Measurements from ENCODE around the gene INO80D. TPM values are rescaled to one million over a fixed set of nuclear protein-coding genes. Genes with fewer than 3 reads are reported as not detected.
A peak's percentile ranks its signal among the peaks of the same experiment; 100 is the strongest.
"Not testable (repeated sequence)": the region's sequence is repeated elsewhere in the genome, so short reads cannot be mapped to it uniquely, and the experiment has no call there.

INO80D gene
- total RNA-seq, 2 donors from 2014 or later = 30.2 to 32.2 TPM

DNA sequence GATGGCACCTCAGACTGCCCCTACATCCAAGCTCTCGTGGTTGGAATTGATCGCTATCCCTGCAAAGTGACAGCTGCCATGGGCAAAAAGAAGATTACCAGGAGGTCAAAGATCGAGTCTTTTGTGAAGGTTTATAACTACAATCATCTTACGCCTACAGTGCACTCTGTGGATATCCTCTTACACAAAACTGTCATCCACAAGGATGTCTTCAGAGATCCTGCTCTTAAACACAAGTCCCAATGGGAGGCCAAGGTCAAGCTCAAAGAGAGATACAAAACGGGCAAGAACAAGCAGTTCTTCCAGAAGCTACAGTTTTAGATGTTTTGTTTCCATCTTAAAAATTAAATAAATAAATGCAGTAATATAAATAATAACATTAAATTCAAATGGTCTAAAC lies 45.4 kb downstream of the INO80D start:
- peaks cover 17% of the 10 kb centered on the region for H3K4me1 Mint-ChIP-seq (ENCODE audit: low read depth)
- no peak overlapping the region for H3K4me3 Mint-ChIP-seq
- H3K27ac Mint-ChIP-seq = no peak overlapping the region
- ATAC-seq (replicated peaks in 1 of 2) (no peak), DNase-seq (no peak)
- no peaks in the 10 kb centered on the region for H3K27me3 Mint-ChIP-seq (ENCODE audit: low read depth)
- H3K9me3 Mint-ChIP-seq = peaks cover 0 to 2% of the 10 kb centered on the region in 2 donors
- H3K36me3 Mint-ChIP-seq (ENCODE audit: insufficient read depth in 2 of 2) = peaks cover 14 to 47% of the 10 kb centered on the region in 2 donors

- H3K27me3 Mint-ChIP-seq (ENCODE audit: low read depth); H3K4me3 Mint-ChIP-seq; H3K27ac Mint-ChIP-seq; DNase-seq; ATAC-seq (replicated peaks in 1 of 2): not testable (repeated sequence)
- H3K4me1 Mint-ChIP-seq (ENCODE audit: low read depth) = peaks cover 54% of the 10 kb centered on the region
- H3K36me3 Mint-ChIP-seq (ENCODE audit: insufficient read depth in 2 of 2) = peaks cover 25 to 62% of the 10 kb centered on the region in 2 donors
- peaks cover 10 to 14% of the 10 kb centered on the region in 2 donors for H3K9me3 Mint-ChIP-seq
These were observed 50.6 kb downstream of the INO80D start for GRCh38 chr2:206035393-206035792.

DNA sequence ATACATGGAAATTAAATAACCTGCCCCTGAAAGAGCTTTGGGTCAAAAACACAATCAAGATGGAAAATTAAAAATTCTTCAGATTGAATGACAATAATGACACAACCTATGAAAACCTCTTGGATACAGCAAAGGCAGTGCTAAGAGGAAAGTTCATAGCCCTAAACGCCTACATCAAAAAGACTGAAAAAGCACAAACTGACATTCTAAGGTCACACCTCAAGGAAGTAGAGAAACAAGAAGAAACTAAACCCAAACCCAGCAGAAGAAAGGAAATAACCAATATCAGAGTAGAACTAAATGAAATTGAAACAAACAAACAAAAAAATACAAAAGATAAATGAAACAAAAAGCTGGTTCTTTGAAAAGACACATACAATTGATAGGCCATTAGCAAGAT lies 52.5 kb downstream of the INO80D start:
- Mint-ChIP-seq H3K4me1 (ENCODE audit: low read depth) (peaks cover 65% of the 10 kb centered on the region), H3K36me3 (ENCODE audit: insufficient read depth in 2 of 2) (peaks cover 27 to 68% of the 10 kb centered on the region in 2 donors), H3K27ac (peak overlapping the region; percentile 13), H3K9me3 (peaks cover 10 to 14% of the 10 kb centered on the region in 2 donors)
- H3K4me3 Mint-ChIP-seq; DNase-seq; H3K27me3 Mint-ChIP-seq (ENCODE audit: low read depth); ATAC-seq (replicated peaks in 1 of 2): not testable (repeated sequence)

- Mint-ChIP-seq H3K27me3 (ENCODE audit: low read depth) (no peaks in the 10 kb centered on the region), H3K9me3 (peaks cover 10 to 14% of the 10 kb centered on the region in 2 donors), H3K4me3 (peak overlapping the region; percentile 34 to 42), H3K27ac (peak overlapping the region; percentile 47), H3K4me1 (ENCODE audit: low read depth) (peaks cover 61% of the 10 kb centered on the region), H3K36me3 (ENCODE audit: insufficient read depth in 2 of 2) (peaks cover 27 to 64% of the 10 kb centered on the region in 2 donors)
- DNase-seq = peak in 1 of 2 donors; percentile 20
- no peak for ATAC-seq (replicated peaks in 1 of 2)
These were observed 53.9 kb downstream of the INO80D start for GRCh38 chr2:206031950-206032567.

GRCh38 chr2:206031162-206031784 lies 54.7 kb downstream of the INO80D start:
- peak overlapping the region; percentile 42 for H3K4me3 Mint-ChIP-seq
- H3K27me3 Mint-ChIP-seq (ENCODE audit: low read depth) = no peaks in the 10 kb centered on the region
- DNase-seq (peak in 1 of 2 donors; percentile 5), ATAC-seq (replicated peaks in 1 of 2) (peak; percentile 98)
- H3K36me3 Mint-ChIP-seq (ENCODE audit: insufficient read depth in 2 of 2) = peaks cover 25 to 61% of the 10 kb centered on the region in 2 donors
- H3K27ac Mint-ChIP-seq = peak overlapping the region; percentile 47
- H3K9me3 Mint-ChIP-seq = peaks cover 10 to 14% of the 10 kb centered on the region in 2 donors
- H3K4me1 Mint-ChIP-seq (ENCODE audit: low read depth) = peaks cover 61% of the 10 kb centered on the region

GRCh38 chr2:206028101-206028500 lies 57.9 kb downstream of the INO80D start:
- Mint-ChIP-seq H3K27ac (no peak overlapping the region), H3K4me1 (ENCODE audit: low read depth) (peaks cover 39% of the 10 kb centered on the region), H3K9me3 (peaks cover 3 to 4% of the 10 kb centered on the region in 2 donors), H3K27me3 (ENCODE audit: low read depth) (no peaks in the 10 kb centered on the region), H3K36me3 (ENCODE audit: insufficient read depth in 2 of 2) (peaks cover 18 to 36% of the 10 kb centered on the region in 2 donors), H3K4me3 (no peak overlapping the region)
- ATAC-seq (replicated peaks in 1 of 2) (no peak), DNase-seq (no peak)

DNA sequence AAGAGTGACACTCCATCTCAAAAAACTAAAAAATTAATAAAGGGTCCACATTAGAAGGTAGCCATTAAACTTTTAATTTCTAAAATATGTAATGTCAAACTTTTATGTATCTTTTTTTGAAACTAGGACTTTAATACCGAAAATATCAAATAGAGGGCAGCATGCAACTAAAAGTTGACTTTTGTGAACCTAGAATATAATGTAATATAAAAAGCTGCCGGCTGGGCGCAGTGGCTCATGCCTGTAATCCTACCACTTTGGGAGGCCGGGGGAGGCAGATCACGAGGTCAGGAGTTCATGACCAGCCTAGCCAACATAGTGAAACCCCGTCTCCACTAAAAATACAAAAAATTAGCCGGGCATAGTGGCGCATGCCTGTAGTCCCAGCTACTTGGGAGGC lies 62.8 kb downstream of the INO80D start:
- ATAC-seq (replicated peaks in 1 of 2) = no peak
- no peak overlapping the region for H3K27ac Mint-ChIP-seq
- DNase-seq = no peak
- H3K27me3 Mint-ChIP-seq (ENCODE audit: low read depth) = no peaks in the 10 kb centered on the region
- H3K4me3 Mint-ChIP-seq = no peak overlapping the region
- no peaks in the 10 kb centered on the region for H3K9me3 Mint-ChIP-seq
- peaks cover under 1 to 7% of the 10 kb centered on the region in 2 donors for H3K36me3 Mint-ChIP-seq (ENCODE audit: insufficient read depth in 2 of 2)
- H3K4me1 Mint-ChIP-seq (ENCODE audit: low read depth) = no peaks in the 10 kb centered on the region

DNA sequence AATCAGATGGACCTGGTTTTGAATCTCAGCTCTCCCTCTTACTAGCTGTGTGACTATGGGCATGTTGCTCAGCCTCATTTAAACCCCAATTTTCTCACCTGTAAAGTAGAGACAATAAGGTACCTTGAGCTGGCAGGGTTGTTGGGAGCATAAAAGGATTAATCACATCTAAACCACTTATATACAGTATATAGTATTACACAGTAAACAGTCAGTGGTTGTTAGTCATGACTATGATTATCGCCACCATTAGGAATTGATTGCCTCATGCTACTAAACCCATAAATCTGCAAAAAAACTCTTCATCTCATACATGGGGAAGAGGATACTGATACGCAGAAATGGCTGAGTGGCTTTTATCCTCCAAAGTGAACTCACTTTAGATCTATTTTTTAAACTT lies 65.8 kb downstream of the INO80D start:
- Mint-ChIP-seq H3K27ac (no peak overlapping the region), H3K9me3 (peaks cover 4 to 6% of the 10 kb centered on the region in 2 donors), H3K4me3 (no peak overlapping the region), H3K27me3 (ENCODE audit: low read depth) (no peaks in the 10 kb centered on the region), H3K4me1 (ENCODE audit: low read depth) (no peaks in the 10 kb centered on the region), H3K36me3 (ENCODE audit: insufficient read depth in 2 of 2) (peaks cover 10 to 23% of the 10 kb centered on the region in 2 donors)
- ATAC-seq (replicated peaks in 1 of 2) = no peak
- DNase-seq = no peak

DNA sequence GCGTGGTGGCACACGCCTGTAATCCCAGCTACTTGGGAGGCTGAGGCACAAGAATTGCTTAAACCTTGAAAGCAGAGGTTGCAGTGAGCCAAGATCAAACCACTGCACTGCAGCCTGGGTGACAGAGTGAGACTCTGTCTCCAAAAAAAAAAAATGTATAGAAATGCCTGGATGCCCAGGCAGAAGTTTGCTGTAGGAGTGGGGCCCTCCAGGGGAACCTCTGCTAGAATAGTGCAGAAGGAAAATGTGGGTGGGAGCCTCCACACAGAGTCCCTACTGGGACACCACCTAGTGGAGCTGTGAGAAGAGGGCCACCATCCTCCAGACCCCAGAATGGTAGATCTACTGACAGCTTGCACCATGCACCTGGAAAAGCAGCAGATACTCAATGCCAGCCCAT lies 70.2 kb downstream of the INO80D start:
- ATAC-seq (replicated peaks in 1 of 2); H3K9me3 Mint-ChIP-seq; DNase-seq; H3K27me3 Mint-ChIP-seq (ENCODE audit: low read depth); H3K4me1 Mint-ChIP-seq (ENCODE audit: low read depth); H3K4me3 Mint-ChIP-seq; H3K27ac Mint-ChIP-seq: not testable (repeated sequence)
- peaks cover 19 to 36% of the 10 kb centered on the region in 2 donors for H3K36me3 Mint-ChIP-seq (ENCODE audit: insufficient read depth in 2 of 2)

DNA sequence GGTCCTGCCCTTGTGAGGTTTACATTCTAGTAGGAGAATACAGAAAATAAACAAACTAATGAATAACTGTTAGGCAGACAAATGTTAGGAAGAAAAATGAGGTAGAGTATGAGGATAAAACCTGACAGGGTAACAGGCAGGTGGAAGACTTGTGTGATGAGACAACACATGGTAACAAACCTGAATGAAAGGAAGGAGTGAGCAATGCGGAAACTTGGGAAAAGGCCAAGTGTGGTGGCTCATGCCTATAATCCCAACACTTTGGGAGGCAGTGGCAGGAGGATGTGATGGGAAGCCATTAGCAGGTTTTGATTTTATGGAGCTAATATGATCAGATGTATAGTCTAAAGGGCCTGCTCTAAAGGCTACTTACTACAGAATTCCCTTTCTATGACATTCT lies 74.2 kb downstream of the INO80D start:
- Mint-ChIP-seq H3K4me3 (no peak overlapping the region), H3K36me3 (ENCODE audit: insufficient read depth in 2 of 2) (peaks cover 18 to 28% of the 10 kb centered on the region in 2 donors), H3K4me1 (ENCODE audit: low read depth) (no peaks in the 10 kb centered on the region), H3K27me3 (ENCODE audit: low read depth) (no peaks in the 10 kb centered on the region), H3K9me3 (peaks cover 4 to 6% of the 10 kb centered on the region in 2 donors), H3K27ac (no peak overlapping the region)
- no peak for ATAC-seq (replicated peaks in 1 of 2)
- no peak for DNase-seq

DNA sequence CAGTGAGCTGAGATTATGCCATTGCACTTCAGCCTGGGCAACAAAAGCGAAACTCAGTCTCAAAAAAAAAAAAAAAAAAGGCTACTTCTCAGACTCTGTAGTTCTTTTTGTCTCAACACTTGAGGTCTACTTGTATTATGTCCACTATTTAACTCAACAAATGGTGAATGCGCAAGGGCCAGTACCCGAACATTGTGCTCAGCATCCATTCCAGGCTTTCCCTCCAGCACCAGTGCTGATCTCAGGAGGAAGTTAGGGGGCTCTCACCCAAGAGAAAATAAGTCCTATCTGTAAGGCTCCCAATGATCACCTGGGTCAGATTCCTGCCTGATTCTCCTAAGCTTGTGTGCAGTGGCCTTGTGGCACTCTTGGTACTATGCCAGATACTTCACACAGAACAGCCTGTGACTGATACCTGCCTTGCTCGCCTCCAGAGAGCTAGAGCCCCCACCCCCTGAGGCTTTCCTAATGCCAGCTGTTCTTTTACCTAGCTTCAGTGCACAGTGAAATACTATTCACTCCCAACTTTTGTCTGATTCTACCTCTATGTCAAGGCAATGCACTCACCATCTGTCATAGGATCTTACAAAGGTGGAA lies 74.9 kb downstream of the INO80D start:
- H3K36me3 Mint-ChIP-seq (ENCODE audit: insufficient read depth in 2 of 2) = peaks cover 11 to 23% of the 10 kb centered on the region in 2 donors
- no peak overlapping the region for H3K27ac Mint-ChIP-seq
- ATAC-seq (replicated peaks in 1 of 2) (no peak), DNase-seq (no peak)
- H3K4me3 Mint-ChIP-seq = no peak overlapping the region
- no peaks in the 10 kb centered on the region for H3K27me3 Mint-ChIP-seq (ENCODE audit: low read depth)
- no peaks in the 10 kb centered on the region for H3K4me1 Mint-ChIP-seq (ENCODE audit: low read depth)
- no peaks in the 10 kb centered on the region for H3K9me3 Mint-ChIP-seq

GRCh38 chr2:206004004-206004693 lies 81.8 kb downstream of the INO80D start:
- Mint-ChIP-seq H3K36me3 (ENCODE audit: insufficient read depth in 2 of 2) (peaks cover 10 to 15% of the 10 kb centered on the region in 2 donors), H3K4me1 (ENCODE audit: low read depth) (peaks cover under 1% of the 10 kb centered on the region), H3K27ac (no peak overlapping the region), H3K27me3 (ENCODE audit: low read depth) (no peaks in the 10 kb centered on the region), H3K4me3 (no peak overlapping the region), H3K9me3 (no peaks in the 10 kb centered on the region)
- DNase-seq = peak in 1 of 2 donors; percentile 12
- ATAC-seq (replicated peaks in 1 of 2) = peak; percentile 20 to 49

GRCh38 chr2:206002440-206002839 lies 83.5 kb downstream of the INO80D start:
- Mint-ChIP-seq H3K9me3 (no peaks in the 10 kb centered on the region), H3K4me3 (no peak overlapping the region), H3K4me1 (ENCODE audit: low read depth) (peaks cover 5% of the 10 kb centered on the region), H3K27me3 (ENCODE audit: low read depth) (no peaks in the 10 kb centered on the region), H3K36me3 (ENCODE audit: insufficient read depth in 2 of 2) (peaks cover 10 to 22% of the 10 kb centered on the region in 2 donors), H3K27ac (no peak overlapping the region)
- DNase-seq = no peak
- ATAC-seq (replicated peaks in 1 of 2) = no peak
